IMR-90 (cell line): ENCODE data around the gene UXS1.

ENCODE experiments used
- CHD1 ChIP-seq: IDR thresholded peaks from 2 replicates; pipeline ENCODE4 v1.6.1; 2012; ENCODE audit warnings: low read depth, low read length, improper control_type of control experiment
- CTCF ChIP-seq: conservative IDR thresholded peaks from 2 replicates; pipeline ENCODE4 v1.5.1; 2012; ENCODE audit warnings: mild to moderate bottlenecking, low read depth, low read length, improper control_type of control experiment
- MAZ ChIP-seq: IDR thresholded peaks from 2 replicates; pipeline ENCODE4 v1.6.1; 2012; ENCODE audit warnings: low read depth, mild to moderate bottlenecking, low read length, improper control_type of control experiment, moderate library complexity, borderline replicate concordance
- POLR2A ChIP-seq: IDR thresholded peaks from 2 replicates; pipeline ENCODE4 v1.6.1; 2012; ENCODE audit warnings: mild to moderate bottlenecking, low read depth, low read length
- RAD21 ChIP-seq: IDR thresholded peaks from 2 replicates; pipeline ENCODE4 v1.6.1; 2012; ENCODE audit warnings: low read length, improper control_type of control experiment
- RCOR1 ChIP-seq: IDR thresholded peaks from 2 replicates; pipeline ENCODE4 v1.6.1; 2012; ENCODE audit warnings: mild to moderate bottlenecking, low read length, improper control_type of control experiment; ENCODE audit not compliant: insufficient replicate concordance
- RFX5 ChIP-seq: IDR thresholded peaks from 2 replicates; pipeline ENCODE4 v1.8.0; 2012; ENCODE audit warnings: low read depth, mild to moderate bottlenecking, low read length, moderate library complexity
- SMC3 ChIP-seq: fragments of 150-350 bp; IDR thresholded peaks from 2 replicates; pipeline ENCODE4 v1.6.1; 2016; ENCODE audit warnings: low read depth, mild to moderate bottlenecking, antibody characterized with exemption, low read length, moderate library complexity
- TF ChIP-seq, protein P1 (sequence below): fragments of 150-350 bp; IDR thresholded peaks from 2 replicates; pipeline ENCODE4 v1.6.1; 2017; ENCODE audit warnings: mild to moderate bottlenecking, antibody characterized with exemption, low read length, low read depth

DNA sequence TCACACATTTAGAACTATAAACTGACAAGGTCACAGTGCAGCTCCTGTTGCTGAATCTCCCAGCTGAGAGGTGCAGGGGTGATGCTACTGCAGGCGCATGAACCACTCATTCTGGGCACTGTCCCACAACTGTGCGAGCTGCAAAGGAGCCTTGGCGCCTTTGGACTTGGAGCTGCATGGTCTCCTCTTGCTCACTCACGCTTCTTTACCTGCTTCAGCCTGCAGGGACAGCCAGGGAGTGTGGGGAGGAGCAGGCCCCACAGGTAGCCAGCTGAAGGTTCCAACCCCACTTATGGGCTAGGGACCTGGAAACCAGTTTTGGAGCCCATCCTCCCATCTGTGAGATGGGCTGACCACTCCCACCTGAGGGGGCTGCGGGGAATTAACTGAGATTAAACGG lies 75.0 kb downstream of the UXS1 start:
- TF ChIP-seq POLR2A (no peak), CTCF (no peak), MAZ (no peak), RAD21 (no peak), CHD1 (no peak), RFX5 (no peak), RCOR1 (no peak), SMC3 (no peak)
- TF ChIP-seq, protein P1, sequence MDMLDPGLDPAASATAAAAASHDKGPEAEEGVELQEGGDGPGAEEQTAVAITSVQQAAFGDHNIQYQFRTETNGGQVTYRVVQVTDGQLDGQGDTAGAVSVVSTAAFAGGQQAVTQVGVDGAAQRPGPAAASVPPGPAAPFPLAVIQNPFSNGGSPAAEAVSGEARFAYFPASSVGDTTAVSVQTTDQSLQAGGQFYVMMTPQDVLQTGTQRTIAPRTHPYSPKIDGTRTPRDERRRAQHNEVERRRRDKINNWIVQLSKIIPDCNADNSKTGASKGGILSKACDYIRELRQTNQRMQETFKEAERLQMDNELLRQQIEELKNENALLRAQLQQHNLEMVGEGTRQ, result no peak
